IMR-90 (cell line): ENCODE results near the gene CYS1. TPM values are rescaled to one million over a fixed set of nuclear protein-coding genes. Genes with fewer than 3 reads are reported as not detected.
"Not testable (repeated sequence)": the region's sequence is repeated elsewhere in the genome, so short reads cannot be mapped to it uniquely, and the experiment has no call there.

Experiments
- ATAC-seq: fragments of 200-7000 bp; cut with Tn5 transposase; 2 replicates; pipeline ENCODE4 v1.9.1; 2020; ENCODE audit warnings: low read depth, mild to moderate bottlenecking, moderate library complexity
- BruUV-seq: library from RNA; stranded (reverse); fragments of 400-500 nt; replicated peaks from 2 replicates; lab custom pipeline; 2021; lab: Mats Ljungman, UMichigan
- CTCF ChIA-PET: fragments of 300-600 bp; formaldehyde crosslinking; extraction: SDS; loops from one replicate; lab custom pipeline; 2021; ENCODE audit warnings: antibody characterized with exemption; lab: Yijun Ruan, JAX
- POLR2A ChIA-PET: fragments of 300-600 bp; sonication (Branson Sonifier 250); formaldehyde crosslinking; loops from one replicate; lab custom pipeline; 2022; ENCODE audit warnings: antibody characterized with exemption; ENCODE audit not compliant: unreplicated experiment; lab: Charles Lee
- DNase-seq: peaks from one replicate; pipeline ENCODE4 v3.0.0; 2013
- H2AFZ ChIP-seq: replicated peaks from 2 replicates; pipeline ENCODE3; 2013; ENCODE audit warnings: low read length, mild to moderate bottlenecking; ENCODE audit not compliant: poor library complexity
- H2AK5ac ChIP-seq: 2 replicates; pipeline ENCODE4 v1.6.1; 2013; ENCODE audit warnings: low read depth, low read length, inconsistent platforms
- H2AK9ac ChIP-seq: replicated peaks from 2 replicates; pipeline ENCODE3; 2013; ENCODE audit warnings: mild to moderate bottlenecking, low read depth, low read length, moderate library complexity; ENCODE audit not compliant: poor library complexity
- H2BK120ac ChIP-seq: 2 replicates; pipeline ENCODE4 v1.6.1; 2013; ENCODE audit warnings: low read depth, low read length, inconsistent platforms
- H2BK15ac ChIP-seq: 3 replicates; pipeline ENCODE4 v1.6.1; 2013; ENCODE audit warnings: low read depth, low read length, inconsistent platforms
- H2BK20ac ChIP-seq: 2 replicates; pipeline ENCODE4 v1.6.1; 2013; ENCODE audit warnings: low read depth, mild to moderate bottlenecking, inconsistent platforms, low read length, moderate library complexity
- H2BK5ac ChIP-seq: 2 replicates; pipeline ENCODE4 v1.6.1; 2013; ENCODE audit warnings: mild to moderate bottlenecking, low read depth, low read length, inconsistent platforms; ENCODE audit not compliant: poor library complexity, severe bottlenecking
- H3K14ac ChIP-seq: replicated peaks from 2 replicates; pipeline ENCODE4 v1.6.1; 2013; ENCODE audit warnings: low read depth, low read length, inconsistent platforms
- H3K18ac ChIP-seq: 2 replicates; pipeline ENCODE4 v1.6.1; 2013; ENCODE audit warnings: low read depth, low read length, control low read depth
- H3K23ac ChIP-seq: 2 replicates; pipeline ENCODE4 v1.6.1; 2013; ENCODE audit warnings: low read depth, low read length, inconsistent platforms
- H3K27ac ChIP-seq: 2 replicates; pipeline ENCODE4 v1.5.1; 2013; ENCODE audit warnings: mild to moderate bottlenecking, control low read depth, low read length; ENCODE audit not compliant: insufficient read depth
- H3K27me3 ChIP-seq: 2 replicates; pipeline ENCODE4 v1.6.1; 2013; ENCODE audit warnings: low read length; ENCODE audit not compliant: control insufficient read depth, insufficient read depth
- H3K36me3 ChIP-seq: 2 replicates; pipeline ENCODE4 v1.6.1; 2013; ENCODE audit warnings: low read length, mixed read lengths; ENCODE audit not compliant: control insufficient read depth, insufficient read depth
- H3K4ac ChIP-seq: 2 replicates; pipeline ENCODE4 v1.6.1; 2013; ENCODE audit warnings: low read depth, low read length, inconsistent platforms
- H3K4me1 ChIP-seq: 2 replicates; pipeline ENCODE4 v1.6.1; 2013; ENCODE audit warnings: low read length, mixed read lengths; ENCODE audit not compliant: control insufficient read depth, insufficient read depth
- H3K4me2 ChIP-seq: 2 replicates; pipeline ENCODE4 v1.6.1; 2013; ENCODE audit warnings: low read depth, mild to moderate bottlenecking, control low read depth, low read length, moderate library complexity
- H3K4me3 ChIP-seq: 2 replicates; pipeline ENCODE4 v1.5.1; 2013; ENCODE audit warnings: low read depth, mild to moderate bottlenecking, control low read depth, low read length, moderate library complexity; ENCODE audit not compliant: insufficient read depth
- H3K56ac ChIP-seq: 2 replicates; pipeline ENCODE4 v1.6.1; 2013; ENCODE audit warnings: low read length, inconsistent platforms; ENCODE audit not compliant: insufficient read depth; ENCODE audit errors: extremely low read depth
- H3K79me1 ChIP-seq, 2 experiments: 2 replicates each; pipeline ENCODE4 v1.6.1; 2013; ENCODE audit warnings: low read length in 2 of 2, inconsistent platforms in 1 of 2, low read depth in 1 of 2
- H3K9ac ChIP-seq: 2 replicates; pipeline ENCODE4 v1.6.1; 2013; ENCODE audit warnings: low read depth, low read length, control low read depth
- H3K9me1 ChIP-seq: 2 replicates; pipeline ENCODE4 v1.6.1; 2013; ENCODE audit warnings: low read length, inconsistent platforms; ENCODE audit not compliant: insufficient read depth
- H3K9me3 ChIP-seq: 2 replicates; pipeline ENCODE4 v1.6.1; 2013; ENCODE audit warnings: low read length; ENCODE audit not compliant: control insufficient read depth, insufficient read depth
- H4K20me1 ChIP-seq: 2 replicates; pipeline ENCODE4 v1.6.1; 2013; ENCODE audit warnings: low read length, inconsistent platforms; ENCODE audit not compliant: insufficient read depth
- H4K5ac ChIP-seq: 2 replicates; pipeline ENCODE4 v1.6.1; 2013; ENCODE audit warnings: mild to moderate bottlenecking, low read depth, low read length, control low read depth
- H4K8ac ChIP-seq, 2 experiments: 2 replicates each; pipeline ENCODE4 v1.6.1; 2013; ENCODE audit warnings: low read depth in 2 of 2, low read length in 2 of 2, control low read depth in 1 of 2, inconsistent platforms in 1 of 2
- H4K91ac ChIP-seq: 2 replicates; pipeline ENCODE4 v1.6.1; 2013; ENCODE audit warnings: low read depth, low read length, inconsistent platforms; ENCODE audit not compliant: insufficient read depth
- WGBS, 2 experiments: methylation state at CpG; one replicate each; pipeline versions ENCODE4 v1.1.5 to v1.1.7; 2013; ENCODE audit warnings: missing lambda C conversion rate in 2 of 2; ENCODE audit not compliant: insufficient read length in 1 of 2; ENCODE audit errors: extremely low coverage in 2 of 2; 5-methylcytosine and 5-hydroxymethylcytosine counted together
- dilution Hi-C: fragments of 300-500 bp; cut with HindIII; formaldehyde crosslinking; loops from one replicate; pipeline ENCODE4 v1.14.3; 2018; ENCODE audit warnings: low sequenced_read_pairs; ENCODE audit not compliant: unreplicated experiment
- in situ Hi-C: fragments of 300-500 bp; cut with MboI; formaldehyde crosslinking; loops from 3 replicates; pipeline ENCODE4 v1.14.3; 2019; ENCODE audit warnings: low sequenced_read_pairs, inconsistent platforms, mixed read lengths
- intact Hi-C: fragments of 100-400 bp; cut with micrococcal nuclease; formaldehyde crosslinking; loops from 2 replicates; pipeline ENCODE4 v1.10.0; 2022
- polyA plus RNA-seq, 3 experiments: library from polyadenylated mRNA; depleted of rRNA; stranded (reverse); fragments of >200 nt; gene quantifications; 2 replicates each; pipeline ENCODE4 v1.2.3, GENCODE V29; 2012; ENCODE audit warnings: low replicate concordance in 1 of 3
- total RNA-seq: library from RNA; depleted of rRNA; stranded (reverse); fragments of >200 nt; gene quantifications from 2 replicates; pipeline ENCODE4 v1.2.3, GENCODE V29; 2012

Gene CYS1
- total and polyA plus RNA-seq, 2 of the 4 experiments (the other 2 are of a cell fraction): under 0.01 to 0.12 TPM

DNA sequence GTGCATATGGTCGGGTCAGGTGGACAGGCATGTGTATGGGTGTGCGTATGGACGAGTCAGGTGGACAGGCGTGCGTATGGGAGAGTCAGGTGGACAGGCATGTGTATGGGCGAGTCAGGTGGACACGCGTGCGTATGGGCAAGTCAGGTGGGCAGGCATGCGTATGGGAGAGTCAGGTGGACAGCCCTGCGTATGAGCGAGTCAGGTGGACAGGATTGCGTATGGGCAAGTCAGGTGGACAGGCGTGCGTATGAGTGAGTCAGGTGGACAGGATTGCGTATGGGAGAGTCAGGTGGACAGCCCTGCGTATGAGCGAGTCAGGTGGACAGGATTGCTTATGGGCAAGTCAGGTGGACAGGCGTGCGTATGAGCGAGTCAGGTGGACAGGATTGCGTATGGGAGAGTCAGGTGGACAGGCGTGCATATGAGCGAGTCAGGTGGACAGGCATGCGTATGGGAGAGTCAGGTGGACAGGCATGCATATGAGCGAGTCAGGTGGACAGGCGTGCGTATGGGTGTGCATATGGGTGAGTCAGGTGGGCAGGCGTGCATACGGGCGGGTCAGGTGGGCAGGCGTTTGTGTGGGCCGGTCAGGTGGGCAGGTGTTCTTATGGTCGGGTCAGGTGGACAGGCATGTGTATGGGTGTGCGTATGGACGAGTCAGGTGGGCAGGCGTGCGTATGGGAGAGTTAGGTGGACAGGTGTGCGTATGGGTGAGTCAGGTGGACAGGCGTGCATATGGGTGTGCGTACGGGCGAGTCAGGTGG is 66.4 kb downstream of the CYS1 start:
- dilution Hi-C loops, H3K9ac ChIP-seq, CTCF ChIA-PET, H2BK20ac ChIP-seq, intact Hi-C loops, ATAC-seq, H2AK5ac ChIP-seq, BruUV-seq, H3K4ac ChIP-seq, H3K36me3 ChIP-seq, H2BK15ac ChIP-seq, in situ Hi-C loops, POLR2A ChIA-PET, H3K27ac ChIP-seq, H2AK9ac ChIP-seq, DNase-seq, H3K9me1 ChIP-seq, H3K79me1 ChIP-seq, H3K14ac ChIP-seq, H4K20me1 ChIP-seq, H2AFZ ChIP-seq, H2BK5ac ChIP-seq, H3K56ac ChIP-seq, H4K5ac ChIP-seq, H3K23ac ChIP-seq, H3K27me3 ChIP-seq, H4K91ac ChIP-seq, H2BK120ac ChIP-seq, H3K4me2 ChIP-seq, H3K9me3 ChIP-seq, H4K8ac ChIP-seq, H3K4me3 ChIP-seq, H3K18ac ChIP-seq: not testable (repeated sequence)
- peaks cover 15% of the 10 kb centered on the region for H3K4me1 ChIP-seq
- WGBS, 2 experiments: 98% methylated on average over 13 of the region's 43 CpGs; no CpG with 5 or more reads in 1 of the 2 experiments
